ENCODE results near the gene BOLA3. TPM values are rescaled to one million over a fixed set of nuclear protein-coding genes. Genes with fewer than 3 reads are reported as not detected.
A peak's percentile ranks its signal among the peaks of the same experiment; 100 is the strongest.
"Not testable (repeated sequence)": the region's sequence is repeated elsewhere in the genome, so short reads cannot be mapped to it uniquely, and the experiment has no call there.

BOLA3 gene, protein sequence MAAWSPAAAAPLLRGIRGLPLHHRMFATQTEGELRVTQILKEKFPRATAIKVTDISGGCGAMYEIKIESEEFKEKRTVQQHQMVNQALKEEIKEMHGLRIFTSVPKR
- 87.2 and 114 TPM in 2 replicates for total RNA-seq (2012; rRNA removed)

DNA sequence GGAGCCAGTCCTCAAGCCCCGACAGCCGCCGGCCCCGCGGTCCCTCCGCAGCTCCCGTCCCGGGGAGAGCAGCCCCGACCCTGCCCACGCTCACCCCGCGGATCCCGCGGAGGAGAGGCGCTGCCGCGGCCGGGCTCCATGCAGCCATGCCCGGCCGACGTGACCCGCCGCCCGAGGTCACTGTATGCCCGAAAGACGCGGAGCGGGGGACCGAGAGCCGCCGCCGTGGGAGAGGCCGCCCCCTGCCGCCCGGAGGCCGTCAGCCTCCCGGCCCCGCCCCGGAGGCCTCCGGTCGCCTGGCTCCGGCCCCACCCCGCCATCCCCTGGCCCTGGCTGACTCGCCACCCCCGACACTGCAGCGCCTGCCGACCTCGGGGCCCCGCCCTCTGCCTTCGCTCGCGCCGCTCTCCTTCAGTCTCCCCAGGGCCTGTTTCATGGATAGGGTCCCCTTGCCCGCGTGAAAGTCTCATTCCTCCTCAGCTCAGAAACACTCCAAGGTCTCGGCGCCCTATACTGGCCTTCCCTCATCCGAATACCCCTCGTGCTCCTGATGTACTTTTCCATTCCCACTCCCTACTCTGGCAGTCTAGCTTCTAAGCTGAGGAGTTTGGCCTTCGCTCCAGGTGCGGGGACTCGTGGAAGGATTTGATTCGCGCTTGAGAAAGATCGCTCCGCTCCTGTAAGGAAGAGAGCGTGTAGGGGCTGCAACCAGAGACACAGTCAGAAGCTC is at the start of gene BOLA3:
Gene BOLA3, minus strand, starts transcription at position 186 of the 730 bp plus-strand sequence. Its CDS starts 38 bp downstream, at position 148.
- Histone ChIP-seq H3K9me3 (replicated peaks; ENCODE audit: low read length) (no peaks in the 10 kb centered on the region), H3K4me2 (ENCODE audit: low read length) (peak within 1 kb of the TSS; percentile 98), H3K9ac (ENCODE audit: low read depth, low read length) (peak within 1 kb of the TSS; percentile 92), H3K4me3 (ENCODE audit: low read length) (peak within 1 kb of the TSS; percentile 83), H3K4me1 (ENCODE audit: control insufficient read depth, insufficient read depth, low read length) (peaks cover 17% of the 10 kb centered on the region), H3K36me3 (ENCODE audit: insufficient read depth, low read length) (peaks cover 23% of the 10 kb centered on the region), H3K27me3 (ENCODE audit: control insufficient read depth, insufficient read depth, low read length) (no peaks in the 10 kb centered on the region)

DNA sequence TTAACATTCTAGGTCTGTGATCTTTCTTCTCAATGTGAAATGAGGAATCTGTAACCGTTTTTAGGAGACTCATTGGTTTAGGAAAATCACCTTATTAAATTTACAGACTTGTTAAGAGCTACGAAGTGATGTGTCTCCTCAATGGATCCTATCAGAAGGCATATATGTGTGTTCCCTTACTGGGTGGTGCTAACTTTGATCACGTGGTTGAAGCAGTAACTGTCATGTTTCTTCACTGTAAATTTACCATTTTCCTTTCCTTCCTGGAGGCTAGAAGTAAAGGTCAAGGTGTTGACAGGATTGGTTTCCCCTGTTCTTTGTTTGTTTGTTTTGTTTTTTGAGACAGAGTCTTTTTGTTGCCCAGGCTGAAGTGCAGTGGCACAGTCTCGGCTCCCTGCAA is 49.3 kb upstream of the BOLA3 start:
- H3K9me3 ChIP-seq (replicated peaks; ENCODE audit: low read length): no peaks in the 10 kb centered on the region
- peaks cover 4% of the 10 kb centered on the region for H3K27me3 ChIP-seq (ENCODE audit: control insufficient read depth, insufficient read depth, low read length)
- H3K36me3 ChIP-seq (ENCODE audit: insufficient read depth, low read length): no peaks in the 10 kb centered on the region
- no peak overlapping the region for H3K4me3 ChIP-seq (ENCODE audit: low read length)
- no peak overlapping the region for H3K9ac ChIP-seq (ENCODE audit: low read depth, low read length)
- H3K4me2 ChIP-seq (ENCODE audit: low read length): no peak overlapping the region
- H3K4me1 ChIP-seq (ENCODE audit: control insufficient read depth, insufficient read depth, low read length): peaks cover 29% of the 10 kb centered on the region

DNA sequence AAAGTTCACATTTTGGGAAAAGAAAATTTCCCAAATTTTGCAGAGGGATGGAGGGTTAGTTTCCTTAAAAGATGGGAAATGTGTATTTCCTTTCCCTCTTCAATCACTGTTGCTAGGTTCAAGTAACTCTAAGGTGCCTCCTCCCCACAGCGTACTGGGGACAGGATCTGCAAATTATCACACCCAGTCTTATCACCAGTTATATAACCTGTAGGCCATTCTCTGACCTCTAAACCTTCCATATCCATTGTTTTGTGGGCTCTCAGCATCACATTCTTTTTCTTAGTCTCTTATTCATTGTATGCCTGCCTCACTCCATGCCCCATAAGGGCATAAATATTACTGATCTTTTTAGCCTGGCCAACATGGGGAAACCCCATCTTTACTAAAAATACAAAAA is 47.1 kb upstream of the BOLA3 start:
- no peak overlapping the region for H3K4me2 ChIP-seq (ENCODE audit: low read length)
- H3K9me3 ChIP-seq (replicated peaks; ENCODE audit: low read length): no peaks in the 10 kb centered on the region
- peaks cover 13% of the 10 kb centered on the region for H3K27me3 ChIP-seq (ENCODE audit: control insufficient read depth, insufficient read depth, low read length)
- H3K9ac ChIP-seq (ENCODE audit: low read depth, low read length): no peak overlapping the region
- H3K36me3 ChIP-seq (ENCODE audit: insufficient read depth, low read length): no peaks in the 10 kb centered on the region
- no peak overlapping the region for H3K4me3 ChIP-seq (ENCODE audit: low read length)
- H3K4me1 ChIP-seq (ENCODE audit: control insufficient read depth, insufficient read depth, low read length): peaks cover 7% of the 10 kb centered on the region

DNA sequence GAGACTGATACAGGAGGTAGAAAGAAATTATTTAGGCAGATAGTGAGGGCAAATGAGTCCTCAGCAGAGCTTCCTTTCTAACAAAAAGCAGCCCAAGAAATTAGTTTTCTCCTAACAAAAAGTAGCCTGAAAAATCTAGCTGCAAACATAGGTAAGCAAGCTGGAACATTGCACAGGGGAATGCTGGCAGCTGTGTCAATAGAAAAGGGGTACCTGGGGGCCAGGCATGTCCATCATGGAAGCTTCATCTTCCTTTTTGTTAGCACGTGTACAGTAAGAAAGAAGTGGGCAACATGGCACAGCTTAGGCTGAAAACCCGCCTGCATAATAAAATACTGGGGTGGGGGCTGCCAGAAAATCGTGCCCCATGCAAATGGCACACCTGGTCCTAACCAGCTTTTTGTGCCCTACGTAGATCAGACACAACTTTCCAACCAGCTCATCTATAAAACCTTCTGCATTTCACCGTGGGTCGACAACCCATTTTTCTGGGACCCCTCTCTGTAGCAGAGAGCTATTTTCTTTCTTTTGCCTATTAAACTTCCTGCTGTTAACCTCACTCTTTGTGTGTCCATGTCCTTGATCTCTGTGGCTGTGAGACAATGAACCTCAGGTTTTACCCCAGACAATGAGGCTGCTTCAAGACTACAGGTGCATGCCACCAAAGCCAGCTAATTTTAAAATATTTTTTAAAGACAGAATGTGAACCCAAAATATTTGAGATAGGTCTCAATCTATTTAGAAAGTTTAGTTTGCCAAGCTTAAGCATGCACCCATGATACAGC is 44.1 kb upstream of the BOLA3 start:
- Histone ChIP-seq H3K9ac (ENCODE audit: low read depth, low read length) (no peak overlapping the region), H3K4me3 (ENCODE audit: low read length) (no peak overlapping the region), H3K27me3 (ENCODE audit: control insufficient read depth, insufficient read depth, low read length) (peaks cover 13% of the 10 kb centered on the region), H3K4me2 (ENCODE audit: low read length) (no peak overlapping the region), H3K9me3 (replicated peaks; ENCODE audit: low read length) (no peaks in the 10 kb centered on the region), H3K4me1 (ENCODE audit: control insufficient read depth, insufficient read depth, low read length) (no peaks in the 10 kb centered on the region), H3K36me3 (ENCODE audit: insufficient read depth, low read length) (no peaks in the 10 kb centered on the region)

DNA sequence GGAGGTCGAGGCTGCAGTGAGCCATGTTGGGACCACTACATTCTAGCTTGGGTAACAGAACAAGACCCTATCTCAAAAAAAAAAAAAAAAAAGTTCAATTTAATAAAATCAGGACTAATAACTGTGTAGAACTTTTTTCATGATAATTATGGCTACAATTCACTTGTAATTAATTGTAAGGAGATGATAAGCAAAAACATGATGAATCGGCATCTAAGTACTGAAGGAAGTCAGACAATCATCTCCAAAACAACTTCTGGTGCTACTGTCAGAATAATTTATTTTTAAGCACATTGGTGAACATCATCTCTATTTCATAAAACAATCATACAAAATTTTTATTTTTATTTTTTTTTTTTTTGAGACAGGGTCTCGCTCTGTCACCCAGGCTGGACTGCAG is 41.0 kb upstream of the BOLA3 start:
- no peak overlapping the region for H3K9ac ChIP-seq (ENCODE audit: low read depth, low read length)
- no peak overlapping the region for H3K4me2 ChIP-seq (ENCODE audit: low read length)
- no peaks in the 10 kb centered on the region for H3K4me1 ChIP-seq (ENCODE audit: control insufficient read depth, insufficient read depth, low read length)
- no peak overlapping the region for H3K4me3 ChIP-seq (ENCODE audit: low read length)
- peaks cover 17% of the 10 kb centered on the region for H3K27me3 ChIP-seq (ENCODE audit: control insufficient read depth, insufficient read depth, low read length)
- no peaks in the 10 kb centered on the region for H3K9me3 ChIP-seq (replicated peaks; ENCODE audit: low read length)
- H3K36me3 ChIP-seq (ENCODE audit: insufficient read depth, low read length): no peaks in the 10 kb centered on the region

DNA sequence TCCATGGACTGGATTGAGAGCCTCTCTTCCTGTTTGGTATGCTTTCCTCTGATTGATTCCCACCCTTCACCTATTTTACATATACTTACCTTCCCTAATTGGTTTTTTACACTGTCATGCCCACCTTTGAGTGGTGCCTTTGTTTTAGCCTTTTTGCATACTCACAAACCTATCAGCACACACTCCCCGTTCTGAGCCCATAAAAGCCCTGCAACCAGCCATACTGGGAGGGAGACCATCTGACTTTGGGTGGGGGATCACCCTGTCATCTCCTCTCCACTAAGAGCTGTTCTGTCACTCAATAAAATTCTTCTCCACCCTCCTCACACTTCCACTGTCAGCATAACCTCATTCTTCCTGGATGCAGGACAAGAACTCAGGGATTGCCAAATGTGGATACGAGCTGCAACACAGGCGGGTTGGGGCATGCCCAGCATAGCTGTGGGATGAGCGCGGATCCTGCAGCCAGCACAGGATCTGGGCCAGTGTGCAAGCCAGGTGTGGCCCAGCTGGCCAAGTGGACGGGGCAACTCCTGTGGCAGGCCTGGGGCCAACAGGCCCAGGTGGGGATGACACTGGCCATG is 40.4 kb upstream of the BOLA3 start:
- Histone ChIP-seq H3K4me1 (ENCODE audit: control insufficient read depth, insufficient read depth, low read length) (no peaks in the 10 kb centered on the region), H3K4me2 (ENCODE audit: low read length) (no peak overlapping the region), H3K4me3 (ENCODE audit: low read length) (no peak overlapping the region), H3K36me3 (ENCODE audit: insufficient read depth, low read length) (no peaks in the 10 kb centered on the region), H3K9ac (ENCODE audit: low read depth, low read length) (no peak overlapping the region), H3K27me3 (ENCODE audit: control insufficient read depth, insufficient read depth, low read length) (peaks cover 17% of the 10 kb centered on the region), H3K9me3 (replicated peaks; ENCODE audit: low read length) (no peaks in the 10 kb centered on the region)

DNA sequence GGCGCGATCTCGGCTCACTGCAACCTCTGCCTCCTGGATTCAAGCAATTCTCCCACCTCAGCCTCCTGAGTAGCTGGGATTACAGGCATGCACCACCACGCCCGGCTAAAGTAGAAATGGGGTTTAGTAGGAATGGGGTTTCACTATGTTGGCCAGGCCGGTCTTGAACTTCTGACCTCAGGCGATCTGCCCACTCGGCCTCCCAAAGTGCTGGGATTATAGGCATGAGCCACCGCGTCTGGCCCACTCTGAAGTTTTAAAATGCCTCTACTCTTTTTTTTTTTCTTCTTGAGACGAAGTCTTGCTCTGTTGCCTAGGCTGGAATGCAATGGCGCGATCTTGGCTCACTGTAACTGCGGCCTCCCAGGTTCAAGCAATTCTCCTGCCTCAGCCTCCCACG is 39.0 kb upstream of the BOLA3 start:
- not testable (repeated sequence) for H3K4me3 ChIP-seq (ENCODE audit: low read length); H3K36me3 ChIP-seq (ENCODE audit: insufficient read depth, low read length); H3K4me1 ChIP-seq (ENCODE audit: control insufficient read depth, insufficient read depth, low read length); H3K4me2 ChIP-seq (ENCODE audit: low read length); H3K27me3 ChIP-seq (ENCODE audit: control insufficient read depth, insufficient read depth, low read length); H3K9me3 ChIP-seq (replicated peaks; ENCODE audit: low read length); H3K9ac ChIP-seq (ENCODE audit: low read depth, low read length)

DNA sequence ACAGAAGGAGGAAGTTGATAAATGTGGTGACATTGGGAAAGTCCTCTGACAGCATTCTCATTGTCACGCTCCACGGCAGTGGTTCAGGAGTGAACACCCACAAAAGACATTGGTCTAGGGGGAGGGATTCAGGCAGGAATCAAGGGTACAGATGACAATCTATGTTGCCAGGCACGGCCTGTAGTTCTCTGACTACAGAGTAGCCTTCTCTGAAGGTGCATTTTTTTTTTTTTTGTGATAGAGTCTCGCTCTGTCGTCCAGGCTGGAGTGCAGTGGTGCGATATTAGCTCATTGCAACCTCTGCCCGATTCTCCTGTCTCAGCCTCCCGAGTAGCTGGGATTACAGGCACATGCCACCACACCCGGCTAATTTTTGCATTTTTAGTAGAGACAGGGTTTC is 38.3 kb upstream of the BOLA3 start:
- no peaks in the 10 kb centered on the region for H3K4me1 ChIP-seq (ENCODE audit: control insufficient read depth, insufficient read depth, low read length)
- H3K36me3 ChIP-seq (ENCODE audit: insufficient read depth, low read length): no peaks in the 10 kb centered on the region
- H3K4me3 ChIP-seq (ENCODE audit: low read length): no peak overlapping the region
- no peak overlapping the region for H3K4me2 ChIP-seq (ENCODE audit: low read length)
- peaks cover 7% of the 10 kb centered on the region for H3K27me3 ChIP-seq (ENCODE audit: control insufficient read depth, insufficient read depth, low read length)
- H3K9ac ChIP-seq (ENCODE audit: low read depth, low read length): no peak overlapping the region
- H3K9me3 ChIP-seq (replicated peaks; ENCODE audit: low read length): no peaks in the 10 kb centered on the region

DNA sequence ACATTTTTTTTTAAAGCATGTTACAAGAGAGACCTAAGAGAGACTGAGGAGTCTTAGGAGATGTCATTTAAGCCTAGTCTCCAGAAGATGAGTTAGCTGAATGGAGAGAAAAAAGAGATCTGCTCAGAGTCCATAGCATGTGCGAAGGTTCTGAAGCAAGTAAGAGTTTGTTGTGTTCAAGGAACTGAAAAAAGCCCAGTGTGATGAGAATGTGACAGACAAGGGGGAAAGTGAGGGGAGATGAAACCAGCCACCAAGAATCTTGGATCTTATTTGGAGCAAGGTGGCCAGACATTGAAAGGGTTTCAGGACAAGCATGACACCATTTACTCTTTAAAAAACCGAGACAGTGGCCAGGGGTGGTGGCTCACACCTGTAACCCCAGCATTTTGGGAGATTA is 36.2 kb upstream of the BOLA3 start:
- Histone ChIP-seq H3K4me2 (ENCODE audit: low read length) (no peak overlapping the region), H3K9ac (ENCODE audit: low read depth, low read length) (no peak overlapping the region), H3K27me3 (ENCODE audit: control insufficient read depth, insufficient read depth, low read length) (peaks cover 4% of the 10 kb centered on the region), H3K4me3 (ENCODE audit: low read length) (no peak overlapping the region), H3K36me3 (ENCODE audit: insufficient read depth, low read length) (no peaks in the 10 kb centered on the region), H3K4me1 (ENCODE audit: control insufficient read depth, insufficient read depth, low read length) (no peaks in the 10 kb centered on the region), H3K9me3 (replicated peaks; ENCODE audit: low read length) (no peaks in the 10 kb centered on the region)

DNA sequence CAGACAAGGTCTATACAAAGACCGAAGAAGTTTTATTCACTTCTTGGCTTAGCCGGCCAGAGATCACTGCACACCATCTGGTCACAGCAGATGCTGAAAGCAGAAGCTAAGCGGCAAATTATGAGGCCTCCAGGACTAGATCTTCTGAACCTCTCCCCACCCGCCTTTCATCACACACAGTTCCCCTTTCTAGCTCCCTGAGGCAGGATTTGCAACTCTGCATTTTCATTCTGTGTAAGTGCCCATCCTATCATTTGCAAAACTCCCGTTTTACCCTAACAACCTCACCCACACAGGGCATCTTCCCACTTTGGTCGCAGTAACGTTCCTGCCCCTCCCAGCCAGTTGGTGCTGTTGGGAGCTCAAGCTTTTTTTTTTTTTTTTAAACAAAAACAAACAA is 34.0 kb upstream of the BOLA3 start:
- no peak overlapping the region for H3K4me2 ChIP-seq (ENCODE audit: low read length)
- peaks cover 4% of the 10 kb centered on the region for H3K27me3 ChIP-seq (ENCODE audit: control insufficient read depth, insufficient read depth, low read length)
- H3K9me3 ChIP-seq (replicated peaks; ENCODE audit: low read length): no peaks in the 10 kb centered on the region
- H3K4me3 ChIP-seq (ENCODE audit: low read length): no peak overlapping the region
- no peaks in the 10 kb centered on the region for H3K36me3 ChIP-seq (ENCODE audit: insufficient read depth, low read length)
- peaks cover 6% of the 10 kb centered on the region for H3K4me1 ChIP-seq (ENCODE audit: control insufficient read depth, insufficient read depth, low read length)
- H3K9ac ChIP-seq (ENCODE audit: low read depth, low read length): no peak overlapping the region

DNA sequence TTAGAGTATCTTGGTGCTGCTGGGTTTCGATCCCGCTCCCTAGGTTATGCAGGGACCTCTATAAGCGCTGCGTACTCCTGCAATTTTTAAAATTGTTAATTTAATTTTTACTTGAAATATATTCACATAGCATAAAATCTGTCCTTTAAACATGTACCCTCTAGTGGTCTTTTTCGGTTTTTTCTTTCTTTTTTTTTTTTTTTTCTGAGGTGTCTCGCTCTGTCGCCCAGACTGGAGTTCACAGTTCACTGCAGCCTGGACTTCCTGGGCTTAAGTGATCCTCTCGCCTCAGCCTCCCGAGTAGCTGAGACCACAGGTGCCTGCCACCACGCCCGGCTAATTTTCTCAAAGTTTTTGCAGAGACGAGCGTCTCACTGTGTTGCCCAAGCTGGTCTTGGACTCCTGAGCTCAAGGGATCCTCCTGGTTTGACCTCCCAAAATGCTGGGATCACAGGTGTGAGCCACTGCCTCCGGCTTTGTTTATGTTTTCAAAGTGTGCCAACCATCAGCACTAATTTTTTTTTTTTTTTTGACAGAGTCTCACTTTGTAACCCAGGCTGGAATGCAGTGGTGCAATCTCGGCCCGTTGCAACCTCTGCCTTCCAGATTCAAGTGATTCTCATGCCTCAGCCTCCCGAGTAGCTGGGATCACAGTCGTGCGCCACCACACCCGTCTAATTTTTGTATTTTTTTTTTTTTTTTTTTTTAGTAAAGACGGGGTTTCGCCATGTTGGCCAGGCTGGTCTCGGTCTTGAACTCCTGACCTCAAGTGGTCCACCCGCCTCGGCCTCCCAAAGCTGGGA is 31.6 kb upstream of the BOLA3 start:
- peak overlapping the region; percentile 83 for H3K4me3 ChIP-seq (ENCODE audit: low read length)
- peaks cover 3% of the 10 kb centered on the region for H3K27me3 ChIP-seq (ENCODE audit: control insufficient read depth, insufficient read depth, low read length)
- peak overlapping the region; percentile 94 for H3K9ac ChIP-seq (ENCODE audit: low read depth, low read length)
- no peaks in the 10 kb centered on the region for H3K36me3 ChIP-seq (ENCODE audit: insufficient read depth, low read length)
- peaks cover 8% of the 10 kb centered on the region for H3K4me1 ChIP-seq (ENCODE audit: control insufficient read depth, insufficient read depth, low read length)
- H3K9me3 ChIP-seq (replicated peaks; ENCODE audit: low read length): no peaks in the 10 kb centered on the region
- H3K4me2 ChIP-seq (ENCODE audit: low read length): peak overlapping the region; percentile 84
